ENCODE results near the gene ZNF511. TPM values are rescaled to one million over a fixed set of nuclear protein-coding genes. Genes with fewer than 3 reads are reported as not detected.

Gene ZNF511
- total RNA-seq, 1 donor from 2014 or later, result 27.8 TPM

DNA sequence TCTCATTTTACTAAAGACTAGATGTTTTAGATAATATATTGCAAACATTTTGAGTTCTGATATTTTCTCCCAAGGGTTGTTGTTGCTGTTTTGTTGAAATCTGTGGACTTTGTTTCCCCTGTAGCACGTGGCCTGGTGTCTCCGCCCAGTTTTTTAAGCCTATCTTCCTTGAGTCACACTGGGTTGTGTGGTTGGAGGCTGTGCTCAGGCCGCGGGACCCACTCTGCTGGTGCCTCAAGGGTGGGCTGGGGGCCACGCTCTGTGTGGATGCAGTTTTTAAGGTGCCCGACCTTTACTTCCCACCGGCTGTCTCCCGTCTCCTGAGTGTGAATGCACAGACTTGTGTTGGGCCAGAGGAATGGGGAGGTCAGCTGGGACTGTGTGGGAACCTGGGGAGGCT is 34.2 kb downstream of the ZNF511 start:
- intact Hi-C loops (cut with DNase I), result no loop called here
- ATAC-seq (no peak), DNase-seq (ENCODE audit: low spot score) (no peak)

DNA sequence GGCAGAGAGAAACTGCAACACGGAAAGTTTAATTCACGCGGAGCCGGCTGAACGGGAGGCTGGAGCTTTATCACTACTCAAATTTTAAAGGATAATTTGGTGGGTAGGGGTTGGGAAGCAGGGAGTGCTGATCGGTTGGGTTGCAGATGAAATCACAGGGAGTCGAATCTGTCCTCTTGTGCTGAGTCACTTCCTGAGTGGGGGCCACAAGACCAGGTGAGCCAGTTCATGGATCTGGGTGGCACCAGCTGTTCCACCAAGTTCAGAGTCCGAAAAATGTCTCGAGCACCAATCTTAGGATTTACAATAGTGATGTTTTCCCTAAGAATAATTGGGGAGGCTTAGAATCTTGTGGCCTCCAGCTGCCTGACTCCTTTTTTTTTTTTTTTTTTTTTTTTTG is 34.8 kb downstream of the ZNF511 start:
- ATAC-seq (no peak), DNase-seq (ENCODE audit: low spot score) (no peak)
- intact Hi-C loops (cut with DNase I), result no loop called here

DNA sequence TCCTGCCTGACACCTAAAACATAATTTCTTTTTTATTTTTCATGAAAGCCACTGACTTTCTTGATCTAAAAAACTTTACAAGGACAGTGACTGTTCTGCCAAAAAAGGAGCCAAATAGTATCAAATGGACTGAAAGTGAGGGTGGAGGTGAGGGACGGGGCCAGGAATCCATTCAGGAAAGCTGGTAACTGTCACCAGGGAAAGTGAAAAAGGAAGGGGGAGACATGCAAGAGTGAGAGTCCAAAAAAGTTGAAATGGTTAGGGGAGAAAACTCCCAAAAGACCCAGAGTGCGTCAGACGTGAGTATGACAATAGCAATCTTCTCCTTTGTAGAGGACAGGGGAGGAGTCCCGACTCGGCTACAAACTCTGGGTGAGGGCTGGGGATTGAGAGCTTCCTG is 35.5 kb downstream of the ZNF511 start:
- DNase-seq (ENCODE audit: low spot score), result no peak
- no peak for ATAC-seq
- intact Hi-C loops (cut with DNase I), result no loop called here

DNA sequence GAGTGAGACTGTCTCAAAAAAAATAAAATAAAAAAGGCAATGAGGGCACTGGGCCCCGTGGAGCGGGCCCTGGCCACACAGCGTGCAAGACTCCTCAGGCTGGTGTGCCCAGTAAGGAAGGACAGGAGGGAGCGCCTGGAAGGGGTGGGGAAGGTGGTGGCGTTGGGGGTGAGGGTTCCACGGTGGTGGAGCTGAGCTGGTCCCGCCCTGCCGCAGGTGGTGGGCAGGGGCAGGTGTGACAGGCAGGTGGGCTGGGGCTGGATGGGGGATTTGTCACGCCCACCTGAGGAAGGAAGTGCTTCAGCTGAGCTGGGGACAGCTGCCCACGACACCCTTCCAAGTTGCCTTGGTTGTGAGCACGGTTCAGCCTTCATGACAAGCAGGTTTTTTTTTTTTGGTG is 37.7 kb downstream of the ZNF511 start:
- no peak for DNase-seq (ENCODE audit: low spot score)
- intact Hi-C loops (cut with DNase I), result no loop called here
- ATAC-seq, result peak; percentile 5

DNA sequence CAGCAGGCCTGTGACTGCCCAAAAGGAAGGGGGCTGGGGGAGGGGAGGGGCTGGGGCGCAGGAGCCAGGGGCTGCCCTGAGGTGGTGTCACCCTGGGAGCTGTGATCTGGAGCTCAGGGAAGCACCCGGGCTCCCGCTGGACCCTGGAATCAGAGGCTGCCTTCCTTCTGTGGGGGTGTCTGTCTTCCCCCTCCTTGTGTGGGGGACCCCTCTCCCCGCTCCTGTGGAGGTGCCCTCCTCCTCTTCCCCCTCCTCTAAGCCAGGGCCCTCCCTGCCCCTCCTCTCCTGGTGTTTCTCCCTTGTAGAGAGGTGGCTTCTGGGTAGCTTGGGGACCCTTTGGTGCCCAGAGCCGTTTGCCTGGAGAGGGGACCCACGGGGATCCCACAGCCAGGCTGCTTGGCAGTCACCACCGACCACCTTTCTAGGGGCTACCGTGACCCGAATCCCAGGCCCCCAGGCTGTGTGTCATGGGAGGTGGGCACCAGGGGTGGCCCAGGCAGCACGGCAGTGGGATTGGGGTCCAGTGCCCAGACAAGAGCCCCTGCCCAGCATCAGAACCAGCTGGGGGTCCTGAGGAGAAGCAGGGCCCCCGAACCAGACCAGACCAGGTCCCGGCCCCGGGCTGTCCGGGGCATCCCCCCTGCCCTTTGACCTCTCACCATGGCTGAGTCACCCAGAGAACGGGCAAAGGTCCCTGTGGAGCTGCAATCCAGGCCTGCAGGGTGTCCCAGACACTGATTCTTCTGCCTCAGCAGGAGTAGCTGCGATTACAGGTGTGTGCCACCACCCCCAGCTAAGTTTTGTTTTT is 39.2 kb downstream of the ZNF511 start:
- intact Hi-C loops (cut with DNase I), result no loop called here
- DNase-seq (ENCODE audit: low spot score), result no peak
- ATAC-seq, result no peak

DNA sequence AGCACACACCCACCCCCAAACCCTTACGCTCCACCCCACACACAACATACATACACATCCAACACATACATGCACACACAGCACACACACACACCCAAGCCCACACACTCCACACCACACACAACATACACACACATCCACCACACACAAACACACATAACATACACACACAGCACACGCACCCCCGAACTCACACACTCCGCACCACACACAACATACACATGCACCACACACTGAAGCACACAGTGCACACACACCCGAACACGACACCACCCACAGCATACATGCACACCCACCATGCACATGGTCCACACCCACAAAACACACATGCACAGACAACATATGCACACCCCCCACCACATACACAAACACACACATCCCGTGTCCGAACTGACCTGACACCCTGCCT is 40.5 kb downstream of the ZNF511 start:
- intact Hi-C loops (cut with DNase I), result no loop called here
- no peak for ATAC-seq
- DNase-seq (ENCODE audit: low spot score), result no peak

DNA sequence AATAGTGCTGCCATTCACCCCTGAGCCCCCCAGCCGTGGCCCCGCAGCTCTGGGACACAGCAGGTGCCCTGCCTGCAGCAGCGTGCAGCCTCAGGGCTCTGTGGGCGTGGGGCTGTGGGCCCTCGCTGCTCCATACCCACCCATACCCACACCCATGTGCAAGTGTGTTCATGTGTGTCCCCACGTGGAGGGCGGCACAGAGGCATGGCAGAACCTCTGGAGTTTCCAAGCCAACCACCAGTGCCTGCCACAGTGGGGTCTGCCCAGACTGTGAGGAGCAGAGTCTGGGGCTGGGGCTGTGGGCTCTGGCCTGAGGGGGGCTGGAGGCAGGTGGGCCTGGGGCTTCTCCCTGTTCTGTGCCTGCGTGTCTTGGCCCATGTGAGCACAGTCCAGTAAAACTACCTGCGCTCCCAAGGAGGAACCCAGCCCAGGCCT is 40.9 kb downstream of the ZNF511 start:
- DNase-seq (ENCODE audit: low spot score), result no peak
- intact Hi-C loops (cut with DNase I), result no loop called here
- ATAC-seq, result no peak

DNA sequence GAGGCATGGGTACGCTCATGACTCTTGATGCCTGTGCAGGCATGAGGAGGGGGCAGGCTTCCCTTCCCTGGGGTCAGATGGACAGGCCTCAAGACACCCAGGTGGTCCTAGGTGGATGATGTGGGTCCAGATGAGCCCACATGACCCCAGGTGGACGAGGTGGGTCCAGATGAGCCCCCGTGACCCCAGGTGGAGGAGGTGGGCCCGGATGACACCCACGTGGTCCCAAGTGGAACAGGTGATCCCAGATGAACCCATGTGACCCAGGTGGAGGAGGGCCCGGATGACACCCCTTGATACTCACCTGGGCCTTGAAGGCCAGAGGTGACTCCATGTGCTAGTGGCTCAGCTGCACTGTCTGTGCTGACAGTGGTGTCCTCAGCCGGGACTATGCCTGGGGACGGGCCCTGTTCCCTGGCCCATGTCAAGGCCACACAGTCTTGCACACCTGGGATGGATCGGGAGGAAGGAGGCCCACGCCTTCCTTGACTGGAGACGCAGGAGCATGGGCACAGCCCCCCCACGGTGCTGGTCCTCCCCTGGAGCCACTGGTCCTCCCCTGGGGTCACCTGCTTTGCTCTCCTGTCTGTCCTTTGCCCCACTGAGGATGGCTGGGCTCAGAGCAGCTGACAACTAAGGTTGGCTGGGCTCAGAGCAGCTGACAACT is 41.7 kb downstream of the ZNF511 start:
- ATAC-seq (no peak), DNase-seq (ENCODE audit: low spot score) (no peak)
- intact Hi-C loops (cut with DNase I), result no loop called here

DNA sequence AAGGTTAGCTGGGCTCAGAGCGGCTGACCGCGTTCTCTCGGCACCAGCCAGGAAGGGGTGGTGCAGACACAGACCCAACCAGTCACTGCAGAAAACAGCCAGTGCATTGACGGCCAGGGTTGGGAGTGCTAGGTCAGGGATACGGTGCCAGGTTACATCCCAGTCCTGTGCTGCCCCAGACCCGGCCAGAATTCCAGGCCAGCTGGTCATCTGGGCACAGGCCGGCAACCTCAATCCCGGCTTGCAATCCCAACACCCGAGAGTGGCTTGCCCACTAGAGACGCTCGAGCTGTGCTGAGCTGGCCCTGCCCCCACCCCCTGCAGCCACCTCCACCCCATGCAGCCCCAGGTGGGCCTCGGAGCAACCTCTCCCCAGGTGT is 42.2 kb downstream of the ZNF511 start:
- intact Hi-C loops (cut with DNase I), result no loop called here
- no peak for ATAC-seq
- DNase-seq (ENCODE audit: low spot score), result no peak

DNA sequence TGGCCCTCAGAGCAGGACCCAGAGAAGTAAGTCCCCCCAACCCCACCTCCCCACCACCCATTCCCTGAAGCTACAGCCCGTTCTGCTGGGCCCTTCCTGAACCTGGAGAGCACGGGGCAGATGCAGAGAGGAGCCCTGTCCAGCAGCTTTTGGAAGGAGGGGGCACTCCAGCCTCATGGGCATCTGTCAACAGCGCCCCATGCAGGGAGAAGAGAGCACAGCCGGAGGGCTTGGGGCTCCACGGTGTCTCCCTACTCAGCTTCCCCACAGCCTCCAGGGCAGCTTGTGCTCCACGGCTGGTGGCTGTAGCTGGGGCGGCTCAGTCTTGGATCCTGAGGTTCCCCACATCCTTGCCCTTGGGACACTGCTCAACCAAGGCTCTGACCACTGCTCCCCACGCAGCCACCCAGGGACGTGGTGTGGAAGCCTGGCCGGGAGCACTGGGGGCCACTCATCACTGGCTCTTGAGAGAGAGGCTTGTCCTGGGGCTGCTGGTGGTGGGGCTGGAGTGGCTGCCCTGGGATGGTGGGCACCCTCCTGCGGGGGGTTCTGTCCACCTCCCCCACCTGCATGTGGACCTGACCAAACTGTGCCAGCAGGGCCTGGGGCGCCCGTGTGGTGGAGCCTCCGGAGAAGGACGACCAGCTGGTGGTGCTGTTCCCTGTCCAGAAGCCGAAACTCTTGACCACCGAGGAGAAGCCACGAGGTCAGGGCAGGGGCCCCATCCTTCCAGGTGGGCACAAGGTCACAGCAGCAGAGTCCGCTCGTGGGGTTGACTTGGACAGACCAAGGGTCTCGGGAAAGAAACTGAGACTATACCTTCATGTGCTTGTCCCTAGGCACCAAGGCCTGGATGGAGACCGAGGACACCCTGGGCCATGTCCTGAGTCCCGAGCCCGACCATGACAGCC is 42.9 kb downstream of the ZNF511 start:
- DNase-seq (ENCODE audit: low spot score) (no peak), ATAC-seq (no peak)
- intact Hi-C loops (cut with DNase I), result no loop called here

DNA sequence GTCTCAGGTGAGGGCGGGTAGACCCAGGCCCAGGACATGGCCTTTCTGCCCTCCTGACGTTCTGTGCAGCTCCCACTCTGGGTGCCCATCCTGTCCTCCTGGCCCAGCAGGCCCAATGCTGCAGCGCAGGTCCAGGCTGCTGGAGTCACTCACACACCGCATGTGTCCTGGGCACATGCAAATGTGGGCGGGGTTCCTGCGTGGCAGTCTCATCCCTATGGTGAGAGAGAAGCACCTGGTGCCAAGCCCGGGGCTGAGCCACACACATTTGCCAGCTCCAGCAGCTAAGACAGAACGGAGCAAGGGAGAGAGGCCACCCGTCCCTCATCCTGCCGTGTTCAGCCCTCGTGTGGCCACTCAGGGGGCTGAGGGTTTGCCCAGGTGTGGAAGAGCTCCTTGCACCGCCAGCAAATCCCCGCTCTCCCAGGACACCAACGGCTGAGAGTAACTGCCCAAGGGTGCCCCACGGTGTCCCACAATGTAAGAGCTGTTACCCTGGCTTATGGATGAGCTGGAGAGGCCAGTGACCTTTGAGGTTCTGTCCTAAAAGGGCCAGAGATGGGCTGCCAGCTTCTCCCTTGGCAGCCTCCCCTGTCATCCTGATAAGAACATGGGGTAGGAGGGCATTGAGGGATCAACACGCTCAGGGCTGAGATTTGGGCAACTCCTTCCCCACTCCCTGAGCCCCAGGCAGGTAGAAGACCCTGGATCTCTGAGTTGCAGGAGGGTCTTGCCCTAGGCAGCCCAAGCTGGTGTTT is 44.7 kb downstream of the ZNF511 start:
- intact Hi-C loops (cut with DNase I), result no loop called here
- DNase-seq (ENCODE audit: low spot score) (no peak), ATAC-seq (no peak)

DNA sequence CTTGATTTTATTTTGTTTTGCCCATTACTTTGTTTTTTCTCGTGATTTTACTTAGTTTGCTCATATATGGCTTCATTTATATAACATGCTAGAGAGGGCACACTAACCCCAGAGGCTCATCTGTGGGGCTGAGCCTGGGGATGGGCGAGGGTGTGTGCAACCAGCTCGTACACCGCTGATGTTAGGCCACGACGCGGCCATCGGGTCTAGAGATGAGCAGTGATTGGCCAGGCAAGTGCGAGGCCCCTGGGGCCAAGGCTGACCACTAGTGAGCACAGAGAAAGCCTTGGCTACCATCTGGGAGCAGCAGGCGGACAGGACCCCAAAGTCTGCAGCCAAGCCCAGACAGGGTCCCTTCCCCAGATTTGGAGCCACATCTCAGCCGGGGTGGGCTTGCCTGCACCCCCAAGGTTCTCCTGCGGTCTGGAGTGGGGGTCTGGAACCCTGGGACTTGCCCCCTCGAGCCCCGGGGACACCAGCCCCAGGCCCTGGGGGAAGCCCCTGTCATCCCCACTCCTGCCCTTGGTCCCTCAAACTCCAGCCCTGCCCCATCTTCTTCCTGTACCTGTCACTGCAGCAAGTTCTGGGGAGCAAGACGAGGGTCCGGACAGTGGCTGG is 45.4 kb downstream of the ZNF511 start:
- no peak for DNase-seq (ENCODE audit: low spot score)
- no peak for ATAC-seq
- intact Hi-C loops (cut with DNase I), result no loop called here

DNA sequence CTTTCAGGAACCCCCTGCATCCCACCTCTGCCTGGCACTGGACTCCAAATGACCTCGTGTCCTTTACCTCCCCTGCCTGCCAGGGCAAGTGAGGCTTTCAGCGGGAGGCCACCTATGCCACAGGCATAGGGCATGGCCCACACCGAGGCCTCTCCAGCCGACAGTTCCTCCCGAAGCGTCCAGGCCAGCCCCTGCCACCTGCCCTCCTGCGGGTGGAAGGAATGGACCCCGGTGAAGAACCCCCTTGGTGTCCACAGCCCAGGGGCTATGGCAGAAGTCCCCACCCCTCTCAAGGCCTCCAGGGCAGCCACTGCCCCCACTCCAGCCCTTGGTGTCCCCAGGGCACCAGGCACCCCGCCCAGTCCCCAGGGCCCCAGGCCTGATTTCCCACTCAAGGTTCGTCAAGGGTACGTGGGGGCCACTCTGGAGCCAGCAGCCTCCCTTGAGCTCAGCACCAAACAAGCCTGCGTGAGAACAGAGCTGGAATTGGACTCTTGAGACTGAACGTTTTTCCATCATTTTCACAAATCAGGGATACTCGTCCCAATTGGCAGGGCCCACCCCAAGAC is 46.0 kb downstream of the ZNF511 start:
- DNase-seq (ENCODE audit: low spot score) (no peak), ATAC-seq (no peak)
- intact Hi-C loops (cut with DNase I), result no loop called here

DNA sequence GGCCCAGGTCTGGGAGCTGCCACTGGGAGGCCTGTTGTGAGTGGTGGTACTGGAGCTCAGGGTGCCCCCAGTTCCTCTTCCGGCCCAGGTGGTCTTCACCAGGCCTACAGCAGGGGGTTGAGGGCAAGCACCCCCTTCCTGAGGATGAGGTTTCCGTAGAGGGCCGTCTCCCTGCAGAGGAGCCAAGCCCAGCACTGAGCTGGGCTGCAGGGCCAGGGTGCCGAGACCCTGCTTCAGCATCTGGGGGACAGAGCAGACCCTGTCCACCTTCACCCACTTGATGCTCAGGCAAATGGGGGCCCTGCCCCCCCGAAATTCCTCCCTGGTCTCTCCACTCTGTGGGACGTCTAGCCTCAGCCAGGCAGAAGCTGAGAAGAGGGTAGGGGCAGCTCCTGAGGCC is 46.6 kb downstream of the ZNF511 start:
- DNase-seq (ENCODE audit: low spot score) (no peak), ATAC-seq (no peak)
- intact Hi-C loops (cut with DNase I), result no loop called here

DNA sequence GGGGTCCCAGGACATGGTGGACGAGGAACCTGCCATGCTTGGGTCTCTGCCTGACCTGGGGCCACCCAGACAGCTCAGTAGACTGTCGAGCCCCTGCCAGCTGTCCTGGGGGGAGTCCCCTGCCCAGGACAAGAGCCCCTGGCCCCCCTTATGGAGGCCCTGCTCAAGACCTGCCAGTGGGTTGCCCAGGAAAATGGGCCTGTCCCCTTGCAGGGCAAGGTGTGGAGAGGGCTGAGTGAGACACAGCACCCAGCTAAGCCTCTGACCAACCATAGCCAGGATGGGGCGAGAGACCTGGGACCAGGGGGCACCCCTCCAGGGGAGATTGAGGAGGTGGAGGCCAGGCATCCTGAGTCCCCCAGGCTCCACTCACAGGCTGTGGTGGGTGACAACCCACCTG is 47.3 kb downstream of the ZNF511 start:
- intact Hi-C loops (cut with DNase I), result no loop called here
- no peak for DNase-seq (ENCODE audit: low spot score)
- no peak for ATAC-seq

DNA sequence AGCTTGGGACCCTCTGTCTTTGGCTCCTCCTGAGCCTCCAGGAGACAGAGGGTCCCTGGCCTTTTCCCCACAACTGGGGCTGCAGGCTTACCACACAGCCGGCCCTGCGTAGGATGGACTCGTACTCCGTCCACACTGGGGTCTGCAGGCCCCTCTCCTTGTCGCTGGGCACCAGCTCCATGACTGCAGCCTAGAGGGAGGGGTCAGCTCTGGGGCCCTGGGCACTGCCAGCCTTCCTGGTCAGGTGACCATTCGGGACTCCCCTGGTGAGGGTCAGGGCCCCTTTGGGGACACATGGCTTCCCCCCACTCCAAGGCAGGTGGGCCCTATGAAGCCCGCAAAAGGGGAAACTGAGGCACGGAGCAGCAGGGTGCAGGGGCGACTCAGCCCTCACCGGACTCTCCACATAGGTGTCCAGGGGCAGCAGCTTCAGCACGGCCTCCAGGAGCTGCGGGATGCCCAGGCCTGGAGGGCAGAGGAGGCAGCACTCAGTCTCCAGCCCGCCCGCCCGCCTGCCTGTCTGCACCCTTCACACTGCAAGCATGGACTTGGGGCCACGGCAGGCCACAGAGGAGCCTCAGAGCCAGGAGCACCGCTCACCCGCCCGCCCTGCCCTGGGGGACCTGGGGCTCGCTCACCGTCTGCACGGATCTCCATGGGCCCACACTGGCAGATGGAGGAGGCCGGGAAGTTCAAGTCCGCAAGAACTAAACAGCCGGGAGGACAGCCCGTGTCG is 48.0 kb downstream of the ZNF511 start:
- intact Hi-C loops (cut with DNase I), result no loop called here
- DNase-seq (ENCODE audit: low spot score) (no peak), ATAC-seq (peak; percentile 1)

DNA sequence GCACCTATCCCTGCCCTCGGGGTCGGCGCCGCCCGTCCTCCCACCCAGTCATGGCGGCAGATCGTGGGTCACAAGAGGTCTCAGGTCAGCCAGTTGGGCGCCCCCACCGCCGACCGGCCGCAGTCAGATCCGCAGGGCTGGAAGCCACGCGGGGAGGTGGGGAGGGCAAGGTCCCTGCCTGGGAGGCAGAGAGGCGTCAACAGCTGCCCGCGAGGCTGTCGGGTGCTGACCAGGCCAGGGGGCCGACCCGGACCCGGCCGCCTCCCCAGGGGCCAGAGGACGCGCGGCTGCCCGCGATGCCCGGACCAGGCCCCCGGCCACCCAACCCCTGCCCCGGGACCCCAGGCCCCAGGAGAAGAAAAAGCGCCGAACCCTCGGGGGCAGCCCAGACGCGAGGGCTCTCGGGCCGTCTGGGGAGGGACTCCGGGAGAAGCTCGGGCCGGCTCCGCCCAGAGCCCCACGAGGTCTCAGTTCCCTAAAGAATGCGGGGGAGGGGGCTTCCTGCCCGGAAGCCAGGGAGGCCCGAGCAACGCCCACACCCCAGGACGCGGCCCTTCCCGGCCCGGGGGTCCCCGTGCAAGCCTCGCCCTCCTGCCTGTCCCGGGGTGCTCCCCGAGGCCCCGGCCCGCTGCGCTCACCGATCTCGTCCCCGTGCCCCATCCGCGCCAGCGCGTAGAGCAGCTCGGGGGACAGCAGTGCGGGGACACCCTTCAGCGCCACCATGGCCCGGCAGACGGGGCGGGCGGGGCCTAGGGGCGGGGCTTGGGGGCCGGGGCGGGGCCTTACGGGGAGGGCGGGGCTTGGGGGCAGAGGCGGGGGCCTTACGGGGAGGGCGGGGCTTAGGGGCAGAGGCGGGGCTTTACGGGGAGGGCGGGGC is 48.8 kb downstream of the ZNF511 start, which contains the start of gene FUOM:
FUOM (minus strand) TSS at position 735 of the 877 bp plus-strand sequence; CDS start at position 723, 12 bp downstream.
- intact Hi-C loops (cut with DNase I), result no loop called here
- peak; percentile 70 for ATAC-seq
- DNase-seq (ENCODE audit: low spot score), result peak; percentile 78

Measured in sciatic nerve (tissue), 2 donors.